ENCODE measurements around the gene SP1. TPM values are rescaled to one million over a fixed set of nuclear protein-coding genes. Genes with fewer than 3 reads are reported as not detected.

The SP1 gene
- total RNA-seq, 1 experiment from 2014 or later, result 76.8 TPM

DNA sequence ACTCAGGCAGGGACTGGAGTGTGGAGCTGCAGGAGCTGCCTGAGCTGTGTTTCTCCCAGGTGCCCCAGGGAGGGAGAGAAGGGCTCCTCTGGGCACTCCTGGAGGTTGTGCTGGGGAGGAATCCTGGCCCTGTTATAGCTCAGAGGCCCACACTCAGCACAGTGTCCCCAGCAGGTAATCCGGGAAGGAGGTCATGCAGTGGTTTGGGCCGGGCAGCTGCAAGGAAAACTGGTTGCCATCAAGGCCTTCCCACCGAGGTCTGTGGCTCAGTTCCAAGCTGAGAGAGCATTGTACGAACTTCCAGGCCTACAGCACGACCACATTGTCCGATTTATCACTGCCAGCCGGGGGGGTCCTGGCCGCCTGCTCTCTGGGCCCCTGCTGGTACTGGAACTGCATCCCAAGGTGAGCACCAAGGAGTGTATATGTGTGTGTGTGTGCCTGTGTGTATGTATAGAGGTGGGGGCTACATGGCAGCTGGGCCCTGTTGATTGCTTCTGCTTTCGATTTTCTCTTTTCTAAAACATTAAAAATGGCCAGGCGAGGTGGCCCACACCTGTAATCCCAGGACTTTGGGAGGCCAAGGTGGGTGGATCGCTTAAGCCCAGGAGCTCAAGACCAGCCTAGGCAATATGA lies 45.7 kb downstream of the SP1 start:
- no peaks in the 10 kb centered on the region; a peak in 1 of 5 replicates for H3K9me3 Mint-ChIP-seq
- TF ChIP-seq CTCF (conservative IDR thresholded peaks at IDR 0.05), result no peak
- H3K4me2 ChIP-seq (ENCODE audit: insufficient read depth, insufficient read length, low read length), result no peak overlapping the region
- no peak overlapping the region for H4K91ac ChIP-seq (ENCODE audit: insufficient read length, low read depth, low read length)
- H3K27me3 ChIP-seq (ENCODE audit: insufficient read depth, low read length), result no peaks in the 10 kb centered on the region
- no peaks in the 10 kb centered on the region for H3K79me1 ChIP-seq (ENCODE audit: insufficient read depth, low read depth, low read length, poor library complexity, severe bottlenecking)
- H3K4ac ChIP-seq (ENCODE audit: low read depth, low read length), result no peak overlapping the region
- H3K27me3 Mint-ChIP-seq (ENCODE audit: low read depth), result peaks cover 3% of the 10 kb centered on the region
- no peaks in the 10 kb centered on the region for H4K20me1 ChIP-seq (ENCODE audit: control insufficient read depth, insufficient read depth, insufficient read length)
- no peak overlapping the region for H3T11ph ChIP-seq (ENCODE audit: low read length)
- H3K56ac ChIP-seq (ENCODE audit: insufficient read length, low read depth, low read length), result no peak overlapping the region
- H3K36me3 Mint-ChIP-seq (ENCODE audit: insufficient read depth in 1 of 3, low read depth in 3 of 3), result no peaks in the 10 kb centered on the region
- no peak overlapping the region for H2AFZ ChIP-seq (ENCODE audit: low read length)
- H2BK5ac ChIP-seq (ENCODE audit: insufficient read length, low read length), result no peak overlapping the region
- no peak overlapping the region for H4K5ac ChIP-seq (ENCODE audit: insufficient read length, low read depth, low read length)
- no peak overlapping the region for H3K23ac ChIP-seq (ENCODE audit: insufficient read length, low read depth, low read length)
- H3K9me3 ChIP-seq (ENCODE audit: control insufficient read depth, low read depth, low read length), result no peaks in the 10 kb centered on the region
- no peak overlapping the region; a peak in 1 of 7 replicates for H3K27ac Mint-ChIP-seq
- H2BK12ac ChIP-seq (ENCODE audit: insufficient read length, low read depth, low read length), result no peak overlapping the region
- H2BK20ac ChIP-seq (ENCODE audit: low read depth, low read length, poor library complexity, severe bottlenecking), result no peak overlapping the region
- H3K4me1 Mint-ChIP-seq, result peaks cover 10 to 25% of the 10 kb centered on the region in 2 experiments
- H3K27ac ChIP-seq (ENCODE audit: insufficient read length, low read depth, low read length), result no peak overlapping the region
- no peak overlapping the region for H3K18ac ChIP-seq (ENCODE audit: insufficient read length, low read depth, low read length)
- no peaks in the 10 kb centered on the region for H3K4me1 ChIP-seq (ENCODE audit: insufficient read depth, low read length)
- no peak overlapping the region for H3K14ac ChIP-seq (ENCODE audit: insufficient read depth, low read length)
- no peak overlapping the region for H4K8ac ChIP-seq (replicated peaks; ENCODE audit: insufficient read length, low read depth, low read length)
- H2BK120ac ChIP-seq (ENCODE audit: low read depth, low read length, poor library complexity, severe bottlenecking), result no peak overlapping the region
- H3K9ac ChIP-seq (ENCODE audit: extremely low read depth, insufficient read length, low read length), result no peak overlapping the region
- DNase-seq, result no peak
- no CpG with 5 or more reads among the region's 11 CpGs for WGBS (ENCODE audit: extremely low coverage, insufficient read length, low lambda C conversion rate)
- no peaks in the 10 kb centered on the region for H3K23me2 ChIP-seq (ENCODE audit: insufficient read length, low read depth, low read length, poor library complexity, severe bottlenecking)
- no peaks in the 10 kb centered on the region for H3K79me2 ChIP-seq (ENCODE audit: insufficient read depth, low read length)
- H2BK15ac ChIP-seq (ENCODE audit: low read depth, low read length), result no peak overlapping the region
- no peak overlapping the region for H3K4me3 Mint-ChIP-seq
- H2AK5ac ChIP-seq (ENCODE audit: insufficient read length, low read length), result no peak overlapping the region

Data from H9 (cell line).